Erythroblast (primary cell): ENCODE results near the gene MOB3B.

ENCODE experiments used
- GATA1 ChIP-seq: IDR thresholded peaks from 2 replicates; pipeline ENCODE4 v1.6.1; 2011; ENCODE audit warnings: low read depth, mild to moderate bottlenecking, control low read depth, low read length, moderate library complexity
- POLR2A ChIP-seq: IDR thresholded peaks from 2 replicates; pipeline ENCODE4 v1.6.1; 2011; ENCODE audit warnings: mild to moderate bottlenecking, low read length

DNA sequence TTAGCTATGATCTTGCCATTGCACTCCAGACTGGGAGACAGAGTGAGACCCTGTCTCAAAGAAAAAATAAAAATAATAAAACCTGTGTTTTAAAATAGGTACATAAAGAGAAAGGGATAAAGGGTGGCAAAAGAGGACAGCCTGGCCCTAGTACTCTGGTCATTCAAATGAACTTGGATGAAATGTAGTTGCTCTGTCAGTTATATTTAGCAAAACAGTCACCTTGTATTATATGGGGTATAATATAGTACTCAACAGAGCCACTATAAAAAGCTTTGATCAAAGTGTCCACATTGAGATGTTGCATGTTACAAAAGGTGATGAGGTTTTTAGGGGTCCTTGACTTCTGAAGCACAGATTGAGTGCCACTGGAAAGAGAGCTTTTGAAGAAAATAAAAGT is 171.6 kb downstream of the MOB3B start:
- TF ChIP-seq POLR2A (no peak), GATA1 (no peak)
